ENCODE results near the gene SYNGR4.
A peak's percentile ranks its signal among the peaks of the same experiment; 100 is the strongest.

Gene SYNGR4

GRCh38 chr19:48321622-48322591 is 42.3 kb upstream of the SYNGR4 start:
- H3K27ac ChIP-seq, result peak overlapping the region; percentile 97
- no peak for TF ChIP-seq CTCF (IDR thresholded peaks at IDR 0.05)

GRCh38 chr19:48325265-48325910 is 38.8 kb upstream of the SYNGR4 start, which contains the start of gene EMP3:
TSS of gene EMP3 (plus strand) at chr19:48325552. CDS start at chr19:48326845, 1,293 bp downstream.
- no peak for TF ChIP-seq ZFX (IDR thresholded peaks at IDR 0.05; ENCODE audit: borderline replicate concordance)
- TF ChIP-seq CTCF (IDR thresholded peaks at IDR 0.05), result no peak
- peak within 1 kb of the TSS; percentile 97 for H3K27ac ChIP-seq

GRCh38 chr19:48329167-48329891 is 34.8 kb upstream of the SYNGR4 start:
- no peak for TF ChIP-seq CTCF (IDR thresholded peaks at IDR 0.05)
- no peak for TF ChIP-seq ZFX (IDR thresholded peaks at IDR 0.05; ENCODE audit: borderline replicate concordance)

GRCh38 chr19:48330012-48330681 is 34.0 kb upstream of the SYNGR4 start:
- peak overlapping the region; percentile 97 for H3K27ac ChIP-seq
- peak; percentile 31 for TF ChIP-seq CTCF (IDR thresholded peaks at IDR 0.05)
- TF ChIP-seq ZFX (IDR thresholded peaks at IDR 0.05; ENCODE audit: borderline replicate concordance), result no peak

More at GRCh38 chr19:48329167-48329891, 34.8 kb upstream of the SYNGR4 start:
- H3K27ac ChIP-seq, result peak overlapping the region; percentile 97

GRCh38 chr19:48332351-48332661 is 31.9 kb upstream of the SYNGR4 start:
- H3K27ac ChIP-seq, result peak overlapping the region; percentile 97
- TF ChIP-seq CTCF (IDR thresholded peaks at IDR 0.05) (no peak), ZFX (IDR thresholded peaks at IDR 0.05; ENCODE audit: borderline replicate concordance) (no peak)

- peak overlapping the region; percentile 97 for H3K27ac ChIP-seq
These were observed 31.3 kb upstream of the SYNGR4 start for GRCh38 chr19:48332662-48333466.

More at GRCh38 chr19:48332662-48333466, 31.3 kb upstream of the SYNGR4 start:
- TF ChIP-seq CTCF (IDR thresholded peaks at IDR 0.05), result no peak
- no peak for TF ChIP-seq ZFX (IDR thresholded peaks at IDR 0.05; ENCODE audit: borderline replicate concordance)
